ENCODE data around the gene DLD.
"Not testable (repeated sequence)": the region's sequence is repeated elsewhere in the genome, so short reads cannot be mapped to it uniquely, and the experiment has no call there.

DLD gene

GRCh38 chr7:107946451-107946850 lies 55.5 kb downstream of the DLD start:
- no peak for DNase-seq

- no peak for DNase-seq
Measured at GRCh38 chr7:107946881-107947280, 55.9 kb downstream of the DLD start.

GRCh38 chr7:107948645-107949442 lies 57.9 kb downstream of the DLD start:
- no peak for DNase-seq

GRCh38 chr7:107949443-107949935 lies 58.5 kb downstream of the DLD start:
- DNase-seq: no peak

GRCh38 chr7:107951172-107951787 lies 60.3 kb downstream of the DLD start:
- DNase-seq: no peak

GRCh38 chr7:107951896-107952295 lies 60.9 kb downstream of the DLD start:
- DNase-seq: no peak

GRCh38 chr7:107953265-107953923 lies 62.4 kb downstream of the DLD start:
- DNase-seq: no peak

- DNase-seq: no peak
Measured at GRCh38 chr7:107953924-107954303, 62.9 kb downstream of the DLD start.

GRCh38 chr7:107955394-107955793 lies 64.4 kb downstream of the DLD start:
- DNase-seq: no peak

- not testable (repeated sequence) for DNase-seq
Measured at GRCh38 chr7:107956950-107957349, 66.0 kb downstream of the DLD start.

GRCh38 chr7:107957436-107957835 lies 66.5 kb downstream of the DLD start:
- DNase-seq: no peak

- no peak for DNase-seq
Measured at GRCh38 chr7:107958764-107959526, 68.0 kb downstream of the DLD start.

GRCh38 chr7:107959527-107959898 lies 68.5 kb downstream of the DLD start:
- DNase-seq: no peak

GRCh38 chr7:107960272-107960671 lies 69.3 kb downstream of the DLD start:
- DNase-seq: no peak

GRCh38 chr7:107961405-107961804 lies 70.4 kb downstream of the DLD start:
- DNase-seq: no peak

GRCh38 chr7:107962817-107963216 lies 71.8 kb downstream of the DLD start:
- no peak for DNase-seq

- no peak for DNase-seq
Measured at GRCh38 chr7:107964510-107964909, 73.5 kb downstream of the DLD start.

- no peak for DNase-seq
Measured at GRCh38 chr7:107966711-107967110, 75.7 kb downstream of the DLD start.

- no peak for DNase-seq
Measured at GRCh38 chr7:107967420-107967819, 76.4 kb downstream of the DLD start.

GRCh38 chr7:107968449-107968848 lies 77.5 kb downstream of the DLD start:
- DNase-seq: no peak

GRCh38 chr7:107969856-107970255 lies 78.9 kb downstream of the DLD start:
- DNase-seq: no peak

Data from effector CD4-positive, alpha-beta T cell (primary cell).